Measurements from ENCODE around the gene PKP3. TPM values are rescaled to one million over a fixed set of nuclear protein-coding genes. Genes with fewer than 3 reads are reported as not detected.

Gene PKP3
- total and polyA plus RNA-seq, 5 donors from 2014 or later, result 0.09 to 0.75 (median 0.28) TPM; not detected in 1

DNA sequence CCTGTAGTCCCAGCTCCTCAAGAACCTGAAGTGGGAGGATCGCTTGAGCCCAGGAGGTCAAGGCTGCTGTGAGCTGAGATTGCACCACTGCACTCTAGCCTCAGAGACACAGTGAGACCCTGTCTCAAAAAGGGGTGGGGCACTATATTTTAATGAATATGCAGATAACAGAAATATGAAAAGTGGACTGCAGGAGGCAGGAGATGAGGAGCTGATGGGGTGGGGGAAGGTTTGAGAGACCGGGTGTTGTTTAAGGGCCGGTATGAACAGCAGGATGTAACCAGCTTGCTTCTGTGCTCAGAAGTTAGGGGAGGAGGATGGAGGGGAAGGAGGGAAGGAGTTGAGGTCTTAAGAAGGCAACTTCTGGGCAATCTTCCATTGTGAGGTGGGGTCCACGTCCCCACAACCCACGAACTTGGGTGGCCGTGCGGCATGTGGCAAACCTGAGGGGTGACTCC lies 26.0 kb upstream of the PKP3 start:
- Mint-ChIP-seq H3K4me1 (peaks cover 0 to 18% (median 2%) of the 10 kb centered on the region in 4 donors), H3K36me3 (no peaks in the 10 kb centered on the region), H3K4me3 (peak overlapping the region in 3 of 4 donors; percentile 29 to 87 (median 77)), H3K27me3 (peaks cover 38% of the 10 kb centered on the region), H3K9me3 (peaks cover 0 to 2% (median 0%) of the 10 kb centered on the region in 7 donors), H3K27ac (no peak overlapping the region)
- no peak overlapping the region for H3K4me3 ChIP-seq (ENCODE audit: low read depth, low read length)
- H3K36me3 ChIP-seq (ENCODE audit: control insufficient read depth, insufficient read depth, low read length), result no peaks in the 10 kb centered on the region
- peaks cover 11% of the 10 kb centered on the region for H3K27me3 ChIP-seq (ENCODE audit: control insufficient read depth, insufficient read depth, low read length)
- H3K4me1 ChIP-seq (ENCODE audit: control insufficient read depth, insufficient read depth, low read length, poor library complexity, severe bottlenecking), result peaks cover 14% of the 10 kb centered on the region
- H3K9me3 ChIP-seq (ENCODE audit: control insufficient read depth in 2 of 2, low read length in 2 of 2), result no peaks in the 10 kb centered on the region
- ATAC-seq (ENCODE audit: low read depth in 2 of 2) (no peak), DNase-seq (peak in 2 of 3 donors; percentile 16 to 29)
- H3K27ac ChIP-seq (ENCODE audit: insufficient read depth, low read length, poor library complexity, severe bottlenecking), result no peak overlapping the region

DNA sequence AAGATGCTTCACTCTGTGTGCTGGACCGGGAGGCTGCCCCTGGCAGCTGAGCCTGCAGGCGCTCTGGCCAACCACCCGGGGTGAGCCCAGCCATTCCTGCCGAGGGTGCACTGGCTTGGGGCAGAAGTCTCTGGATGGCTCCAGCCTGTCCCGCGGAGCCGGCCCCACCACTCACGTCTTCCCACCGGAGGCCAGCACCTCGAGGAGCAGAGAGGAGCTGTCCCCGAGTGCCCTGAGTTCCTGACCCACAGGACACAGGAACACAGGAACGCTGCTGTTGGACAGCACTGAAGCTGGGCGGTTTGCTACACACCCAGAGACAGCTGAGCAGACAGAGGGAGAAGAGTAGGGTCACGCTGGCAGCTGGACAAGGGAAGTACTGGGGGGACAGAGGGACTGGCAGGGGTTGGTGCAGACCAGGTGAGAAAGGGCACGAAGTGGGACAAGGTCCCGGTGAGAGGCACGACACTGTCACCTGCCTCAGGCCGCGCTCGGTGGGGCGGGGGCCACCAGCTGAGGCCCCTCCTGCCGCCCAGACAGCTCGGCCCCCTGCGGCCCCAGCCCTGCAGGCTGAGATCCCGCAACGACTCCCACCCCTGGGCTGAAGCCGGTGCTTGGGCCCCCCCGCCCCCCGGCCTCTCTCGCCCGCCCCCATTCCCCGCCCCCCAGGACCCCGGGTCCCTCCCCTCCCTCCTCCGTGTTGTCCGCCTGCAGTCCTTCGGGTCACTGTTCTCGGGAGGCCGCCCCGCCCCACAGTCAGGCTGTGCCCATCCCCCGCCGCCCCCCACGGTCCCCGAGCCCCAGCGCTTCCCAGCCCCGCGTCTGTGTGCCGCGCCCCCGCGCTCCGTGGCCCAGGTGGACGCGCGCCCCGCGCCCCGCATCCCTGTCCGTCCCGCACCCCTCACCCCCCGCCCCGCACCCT lies 25.3 kb upstream of the PKP3 start:
- H3K4me1 Mint-ChIP-seq, result peaks cover 0 to 18% (median 2%) of the 10 kb centered on the region in 4 donors
- no peaks in the 10 kb centered on the region for H3K36me3 ChIP-seq (ENCODE audit: control insufficient read depth, insufficient read depth, low read length)
- peaks cover 11% of the 10 kb centered on the region for H3K27me3 ChIP-seq (ENCODE audit: control insufficient read depth, insufficient read depth, low read length)
- H3K27me3 Mint-ChIP-seq, result peaks cover 38% of the 10 kb centered on the region
- no peak overlapping the region for H3K27ac ChIP-seq (ENCODE audit: insufficient read depth, low read length, poor library complexity, severe bottlenecking)
- no peak overlapping the region for H3K27ac Mint-ChIP-seq
- ATAC-seq (ENCODE audit: low read depth in 2 of 2) (no peak), DNase-seq (no peak)
- peak overlapping the region; percentile 29 to 87 (median 58) for H3K4me3 Mint-ChIP-seq
- H3K4me1 ChIP-seq (ENCODE audit: control insufficient read depth, insufficient read depth, low read length, poor library complexity, severe bottlenecking), result peaks cover 14% of the 10 kb centered on the region
- no peak overlapping the region for H3K4me3 ChIP-seq (ENCODE audit: low read depth, low read length)
- no peaks in the 10 kb centered on the region for H3K36me3 Mint-ChIP-seq
- H3K9me3 ChIP-seq (ENCODE audit: control insufficient read depth in 2 of 2, low read length in 2 of 2), result no peaks in the 10 kb centered on the region
- peaks cover 0 to 2% (median 0%) of the 10 kb centered on the region in 7 donors for H3K9me3 Mint-ChIP-seq

DNA sequence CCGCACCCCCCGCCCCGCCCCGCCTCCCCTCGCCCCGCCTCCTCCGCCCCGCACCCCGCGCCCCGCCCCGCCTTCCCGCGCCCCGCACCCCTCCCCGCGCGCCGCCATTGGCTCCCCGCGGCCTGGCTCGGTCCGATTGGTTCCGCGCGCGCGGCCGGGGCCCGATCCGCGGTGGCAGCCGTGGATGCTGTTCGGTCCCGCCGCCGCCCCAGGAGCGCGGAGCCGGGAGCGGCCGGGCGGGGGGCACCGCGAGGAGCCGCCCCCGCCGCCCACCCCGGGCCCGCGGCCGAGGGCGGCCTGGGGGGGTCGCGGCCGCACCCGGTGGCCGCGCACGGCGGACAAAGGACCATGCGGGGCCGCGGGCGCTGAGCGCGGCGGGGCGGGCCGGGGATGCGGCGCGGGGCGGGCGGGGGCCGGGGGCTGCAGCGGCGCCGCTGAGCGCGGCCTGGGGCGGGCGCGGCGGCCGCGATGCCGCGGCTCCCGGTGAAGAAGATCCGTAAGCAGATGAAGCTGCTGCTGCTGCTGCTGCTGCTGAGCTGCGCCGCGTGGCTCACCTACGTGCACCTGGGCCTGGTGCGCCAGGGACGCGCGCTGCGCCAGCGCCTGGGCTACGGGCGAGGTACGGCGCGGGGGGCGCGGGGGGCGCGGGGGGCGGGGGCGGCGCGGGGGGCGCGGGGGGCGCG lies 24.5 kb upstream of the PKP3 start, which contains the start of gene B4GALNT4:
B4GALNT4 (plus strand) TSS at position 164 of the 683 bp plus-strand sequence; CDS start at position 469, 305 bp downstream.
- Mint-ChIP-seq H3K4me1 (peaks cover 0 to 18% (median 2%) of the 10 kb centered on the region in 4 donors), H3K9me3 (peaks cover 0 to 6% (median 0%) of the 10 kb centered on the region in 7 donors), H3K36me3 (no peaks in the 10 kb centered on the region), H3K4me3 (peak within 1 kb of the TSS; percentile 39 to 87 (median 59)), H3K27me3 (peaks cover 38% of the 10 kb centered on the region), H3K27ac (no peak within 1 kb of the TSS)
- Histone ChIP-seq H3K4me1 (ENCODE audit: control insufficient read depth, insufficient read depth, low read length, poor library complexity, severe bottlenecking) (peaks cover 10% of the 10 kb centered on the region), H3K27ac (ENCODE audit: insufficient read depth, low read length, poor library complexity, severe bottlenecking) (no peak within 1 kb of the TSS), H3K36me3 (ENCODE audit: control insufficient read depth, insufficient read depth, low read length) (no peaks in the 10 kb centered on the region), H3K9me3 (ENCODE audit: control insufficient read depth in 2 of 2, low read length in 2 of 2) (no peaks in the 10 kb centered on the region), H3K27me3 (ENCODE audit: control insufficient read depth, insufficient read depth, low read length) (peaks cover 11% of the 10 kb centered on the region), H3K4me3 (ENCODE audit: low read depth, low read length) (no peak within 1 kb of the TSS)
- ATAC-seq (ENCODE audit: low read depth in 2 of 2) (peak; percentile 24 to 53), DNase-seq (peak in 1 of 3 donors; percentile 24)

DNA sequence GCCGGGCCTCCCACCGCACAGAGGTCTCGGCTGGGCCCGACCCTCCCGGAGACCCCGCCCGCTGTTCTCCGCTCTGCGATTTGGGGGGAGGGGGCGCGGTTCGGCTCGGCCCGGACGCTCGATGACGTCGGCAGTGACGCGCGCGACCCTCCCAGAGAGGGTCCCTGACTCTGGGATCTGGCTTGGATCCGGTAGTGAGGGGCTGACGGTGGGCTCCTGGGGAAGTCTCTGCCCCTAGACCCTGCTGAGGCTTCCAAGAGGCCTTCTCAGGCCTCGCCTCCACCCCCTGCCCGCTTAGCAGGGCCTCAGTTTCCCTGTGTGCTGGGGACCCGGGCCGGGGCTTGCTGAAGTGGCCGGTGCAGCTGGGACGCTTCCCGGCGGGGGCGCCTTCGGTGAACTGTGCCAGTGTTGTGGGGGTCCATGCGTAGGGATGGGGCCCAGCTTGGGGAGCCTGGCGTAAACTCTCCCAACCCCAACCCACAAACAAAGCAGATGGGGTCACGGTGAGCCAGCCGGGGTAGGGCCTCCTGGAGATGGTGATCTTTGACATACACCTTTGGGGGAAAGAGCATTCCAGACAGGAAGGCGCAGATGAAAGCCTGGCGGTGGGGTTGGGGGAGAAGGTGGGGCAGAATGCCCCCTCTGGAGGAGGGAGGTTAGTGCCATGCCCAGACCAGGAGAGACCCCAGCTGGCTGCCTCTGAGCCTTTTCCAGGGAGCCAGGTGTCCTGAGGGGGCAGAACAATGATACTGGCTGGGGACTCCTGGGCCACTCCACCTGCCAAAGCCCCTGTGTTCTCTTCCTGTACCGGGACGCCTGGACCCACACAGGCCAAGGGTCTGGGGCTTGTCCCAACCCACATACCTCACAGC lies 23.7 kb upstream of the PKP3 start:
- H3K9me3 ChIP-seq (ENCODE audit: control insufficient read depth in 2 of 2, low read length in 2 of 2), result no peaks in the 10 kb centered on the region
- Mint-ChIP-seq H3K27me3 (peaks cover 38% of the 10 kb centered on the region), H3K27ac (no peak overlapping the region), H3K4me1 (peaks cover 0 to 18% (median 2%) of the 10 kb centered on the region in 4 donors), H3K36me3 (no peaks in the 10 kb centered on the region), H3K4me3 (peak overlapping the region in 3 of 4 donors; percentile 41 to 75 (median 71)), H3K9me3 (peaks cover 0 to 6% (median 0%) of the 10 kb centered on the region in 7 donors)
- H3K27ac ChIP-seq (ENCODE audit: insufficient read depth, low read length, poor library complexity, severe bottlenecking), result no peak overlapping the region
- no peaks in the 10 kb centered on the region for H3K36me3 ChIP-seq (ENCODE audit: control insufficient read depth, insufficient read depth, low read length)
- DNase-seq, result no peak
- H3K4me3 ChIP-seq (ENCODE audit: low read depth, low read length), result no peak overlapping the region
- peaks cover 11% of the 10 kb centered on the region for H3K27me3 ChIP-seq (ENCODE audit: control insufficient read depth, insufficient read depth, low read length)
- H3K4me1 ChIP-seq (ENCODE audit: control insufficient read depth, insufficient read depth, low read length, poor library complexity, severe bottlenecking), result peaks cover 10% of the 10 kb centered on the region
- no peak for ATAC-seq (ENCODE audit: low read depth in 2 of 2)

DNA sequence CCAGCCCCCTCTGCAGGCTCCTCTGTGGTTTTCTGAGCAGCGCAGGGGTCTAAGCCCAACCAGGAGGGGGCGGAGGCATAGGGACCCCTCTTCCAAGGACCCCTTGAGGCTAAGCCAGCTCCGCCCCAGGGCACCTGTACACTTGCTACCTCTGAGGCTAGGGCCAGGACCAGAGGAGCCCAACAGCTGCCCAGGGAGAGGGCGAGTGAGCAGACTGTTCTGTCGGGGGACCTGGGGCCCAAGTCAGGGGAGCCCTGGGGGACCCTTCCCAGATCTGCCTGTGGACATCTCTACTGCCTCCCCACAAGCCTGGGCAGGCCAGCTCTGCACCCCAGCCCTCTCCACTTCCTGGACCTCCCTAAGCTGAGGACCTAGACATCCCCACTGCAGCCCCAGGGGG lies 23.0 kb upstream of the PKP3 start:
- no peak for DNase-seq

DNA sequence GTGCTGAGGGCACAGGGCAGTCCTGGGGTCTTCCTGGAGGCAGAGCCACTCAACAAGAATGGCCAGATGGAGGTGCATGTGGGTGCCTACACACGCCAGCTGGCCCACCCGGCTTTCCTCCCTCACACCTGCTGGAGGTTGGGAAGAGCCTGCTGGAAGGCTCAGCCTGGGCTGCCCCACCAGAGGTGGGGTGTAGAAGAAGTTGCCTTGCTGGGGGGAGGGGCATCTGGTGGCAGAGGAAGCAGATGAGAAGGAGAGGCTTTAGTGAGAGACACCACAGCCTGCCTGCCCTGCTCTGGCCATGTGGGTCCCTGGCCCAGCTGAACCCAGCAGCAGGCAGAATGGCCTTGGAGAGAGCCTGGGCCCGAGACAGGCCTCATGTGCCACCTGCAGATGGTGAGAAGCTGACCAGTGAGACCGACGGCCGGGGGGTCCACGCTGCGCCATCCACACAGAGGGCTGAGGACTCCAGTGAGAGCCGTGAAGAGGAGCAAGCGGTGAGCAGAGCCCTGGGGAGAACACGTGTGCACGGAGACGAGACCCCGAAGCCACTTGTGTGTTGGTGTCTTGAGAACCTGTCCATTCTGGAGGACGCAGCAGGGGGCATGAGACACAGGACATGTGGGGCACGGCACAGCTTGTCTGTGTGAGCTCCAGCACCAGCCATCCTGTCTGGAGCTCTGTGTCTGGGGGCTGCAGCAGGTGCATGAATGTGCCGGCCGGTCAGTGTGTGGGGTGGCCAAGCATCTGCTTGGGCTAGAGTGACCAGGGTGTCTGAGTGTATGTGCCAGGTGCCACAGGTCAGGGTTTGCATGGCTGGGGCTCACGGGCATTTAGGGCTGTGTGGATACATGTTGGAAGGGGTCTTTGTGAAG lies 22.1 kb upstream of the PKP3 start:
- Mint-ChIP-seq H3K9me3 (peaks cover 0 to 4% (median 0%) of the 10 kb centered on the region in 7 donors), H3K4me3 (peak overlapping the region in 1 of 4 donors; percentile 32), H3K27me3 (peaks cover 29% of the 10 kb centered on the region), H3K27ac (peak overlapping the region in 1 of 3 donors; percentile 52), H3K36me3 (no peaks in the 10 kb centered on the region), H3K4me1 (peaks cover 0 to 18% (median 2%) of the 10 kb centered on the region in 4 donors)
- Histone ChIP-seq H3K4me1 (ENCODE audit: control insufficient read depth, insufficient read depth, low read length, poor library complexity, severe bottlenecking) (peaks cover 10% of the 10 kb centered on the region), H3K27me3 (ENCODE audit: control insufficient read depth, insufficient read depth, low read length) (peaks cover 8% of the 10 kb centered on the region), H3K4me3 (ENCODE audit: low read depth, low read length) (no peak overlapping the region), H3K9me3 (ENCODE audit: control insufficient read depth in 2 of 2, low read length in 2 of 2) (no peaks in the 10 kb centered on the region), H3K36me3 (ENCODE audit: control insufficient read depth, insufficient read depth, low read length) (no peaks in the 10 kb centered on the region), H3K27ac (ENCODE audit: insufficient read depth, low read length, poor library complexity, severe bottlenecking) (no peak overlapping the region)
- ATAC-seq (ENCODE audit: low read depth in 2 of 2) (no peak), DNase-seq (no peak)

More for the DNA sequence above, 23.0 kb upstream of the PKP3 start:
- Mint-ChIP-seq H3K36me3 (no peaks in the 10 kb centered on the region), H3K27ac (no peak overlapping the region), H3K4me3 (peak overlapping the region in 1 of 4 donors; percentile 32), H3K27me3 (peaks cover 38% of the 10 kb centered on the region), H3K9me3 (peaks cover 0 to 4% (median 0%) of the 10 kb centered on the region in 7 donors), H3K4me1 (peaks cover 0 to 18% (median 2%) of the 10 kb centered on the region in 4 donors)
- ATAC-seq (ENCODE audit: low read depth in 2 of 2), result no peak
- Histone ChIP-seq H3K27me3 (ENCODE audit: control insufficient read depth, insufficient read depth, low read length) (peaks cover 11% of the 10 kb centered on the region), H3K36me3 (ENCODE audit: control insufficient read depth, insufficient read depth, low read length) (no peaks in the 10 kb centered on the region), H3K4me1 (ENCODE audit: control insufficient read depth, insufficient read depth, low read length, poor library complexity, severe bottlenecking) (peaks cover 10% of the 10 kb centered on the region), H3K27ac (ENCODE audit: insufficient read depth, low read length, poor library complexity, severe bottlenecking) (no peak overlapping the region), H3K4me3 (ENCODE audit: low read depth, low read length) (no peak overlapping the region), H3K9me3 (ENCODE audit: control insufficient read depth in 2 of 2, low read length in 2 of 2) (no peaks in the 10 kb centered on the region)
